ENCODE results near the gene CD34.

DNA sequence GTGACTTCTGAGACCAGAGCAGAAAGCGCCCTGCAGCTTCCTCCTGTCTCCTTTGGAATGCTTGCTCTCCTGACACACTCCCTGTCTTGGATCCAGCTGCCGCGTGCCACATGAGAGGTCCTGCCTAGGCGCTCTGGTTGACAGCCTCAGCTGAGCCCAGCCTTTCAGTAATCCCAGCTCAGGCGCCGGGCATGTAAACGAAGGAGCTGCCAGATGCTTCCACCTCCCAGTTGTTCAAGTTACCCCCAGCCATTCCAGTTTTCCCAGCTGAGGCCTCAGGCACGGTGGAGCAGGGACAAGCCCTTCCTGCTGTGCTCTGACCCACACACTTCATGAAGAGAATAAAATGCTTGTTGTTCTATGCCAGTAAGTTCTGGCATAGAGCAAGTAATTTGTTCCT lies 14.3 kb upstream of the CD34 start:
- TF ChIP-seq POLR2A (IDR thresholded peaks at IDR 0.05) (no peak), POLR2AphosphoS5 (IDR thresholded peaks at IDR 0.05) (no peak), CTCF (IDR thresholded peaks at IDR 0.05) (no peak), EP300 (IDR thresholded peaks at IDR 0.05) (no peak)
